GM12878 (cell line): Measurements from ENCODE around the gene PLVAP.

Source experiments
- BRCA1 ChIP-seq: IDR thresholded peaks from 2 replicates; pipeline ENCODE4 v1.6.1; 2011; ENCODE audit warnings: low read depth, low read length, improper control_type of control experiment
- CBX5 ChIP-seq: sonication (generic); IDR thresholded peaks from 2 replicates; pipeline ENCODE4 v1.6.1; 2016; ENCODE audit warnings: low read depth, moderate library complexity, mild to moderate bottlenecking, inconsistent platforms
- CEBPB ChIP-seq, 2 experiments: fragments of 150-350 bp in 1 of 2; IDR thresholded peaks; 2 replicates each; pipeline ENCODE4 v1.6.1; 2012 to 2014; ENCODE audit warnings: low read depth in 2 of 2, low read length in 2 of 2, borderline replicate concordance in 1 of 2, inconsistent platforms in 1 of 2
- CREM ChIP-seq: IDR thresholded peaks from 2 replicates; pipeline ENCODE4 v1.6.1; 2014; ENCODE audit warnings: antibody characterized with exemption, low read depth
- ELK1 ChIP-seq: IDR thresholded peaks from 2 replicates; pipeline ENCODE4 v1.6.1; 2012; ENCODE audit warnings: low read depth, low read length, improper control_type of control experiment
- EP300 ChIP-seq, 2 experiments: fragments of 150-350 bp in 1 of 2; IDR thresholded peaks; 2 replicates each; pipeline ENCODE4 v1.6.1; 2011 to 2012; ENCODE audit warnings: low read depth in 2 of 2, low read length in 2 of 2, borderline replicate concordance in 1 of 2, improper control_type of control experiment in 1 of 2, inconsistent platforms in 1 of 2; ENCODE audit not compliant: control insufficient read depth in 1 of 2
- GABPA ChIP-seq: IDR thresholded peaks from 2 replicates; pipeline ENCODE4 v1.6.1; 2014; ENCODE audit warnings: antibody characterized with exemption, low read depth, mild to moderate bottlenecking, inconsistent platforms
- IRF5 ChIP-seq: fragments of 450-650 bp; IDR thresholded peaks from 2 replicates; pipeline ENCODE4 v1.6.1; 2017; ENCODE audit warnings: borderline replicate concordance
- POLR2AphosphoS2 ChIP-seq: IDR thresholded peaks from 2 replicates; pipeline ENCODE4 v1.6.1; 2011; ENCODE audit warnings: low read depth, mild to moderate bottlenecking, low read length, improper control_type of control experiment, moderate library complexity
- RELA ChIP-seq: fragments of 450-650 bp; IDR thresholded peaks from 2 replicates; pipeline ENCODE4 v1.8.0; 2014; ENCODE audit warnings: borderline replicate concordance; ENCODE audit not compliant: partially characterized antibody
- RFX5 ChIP-seq: IDR thresholded peaks from 2 replicates; pipeline ENCODE4 v1.6.1; 2011; ENCODE audit warnings: low read depth, low read length, improper control_type of control experiment
- TF ChIP-seq, protein P1 (sequence below), 3 experiments: IDR thresholded peaks in 2 of 3; conservative IDR thresholded peaks in 1 of 3; 2 replicates each; pipeline ENCODE4 v1.5.1; 2011; ENCODE audit warnings: low read depth in 3 of 3, low read length in 3 of 3, mild to moderate bottlenecking in 3 of 3, control low read depth in 2 of 3, moderate library complexity in 2 of 3, inconsistent platforms in 1 of 3, mixed read lengths in 1 of 3; ENCODE audit not compliant: control insufficient read depth in 2 of 3, insufficient read depth in 1 of 3; ENCODE audit errors: extremely low read depth in 1 of 3

DNA sequence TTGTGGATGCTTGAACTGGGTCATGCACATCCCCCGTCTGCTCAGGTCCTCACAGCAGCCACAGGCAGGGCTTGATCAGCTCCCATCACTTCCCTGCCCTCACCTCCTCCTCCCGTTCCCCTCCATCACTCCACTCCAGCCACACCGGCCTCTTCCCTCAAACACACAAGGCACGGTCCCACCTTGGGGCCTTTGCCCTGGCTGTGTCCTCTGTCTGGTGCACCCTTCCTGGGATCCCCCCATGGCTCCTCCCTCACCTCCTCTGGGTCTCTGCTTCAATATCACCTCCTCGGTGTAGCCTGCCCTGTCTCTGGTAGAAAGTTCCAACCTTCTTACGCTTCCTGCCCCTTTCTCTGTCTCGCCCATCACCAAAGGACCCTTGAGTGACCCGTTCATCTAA, 23.8 kb downstream of the PLVAP start:
- no peak for TF ChIP-seq CREM
- TF ChIP-seq BRCA1, result no peak
- TF ChIP-seq CEBPB (IDR thresholded peaks at IDR 0.05; ENCODE audit: borderline replicate concordance in 1 of 2, low read depth in 2 of 2, low read length in 2 of 2), result no peak
- no peak for TF ChIP-seq EP300 (IDR thresholded peaks at IDR 0.05; ENCODE audit: borderline replicate concordance in 1 of 2, control insufficient read depth in 1 of 2, low read depth in 2 of 2, low read length in 2 of 2)
- TF ChIP-seq CBX5, result no peak
- TF ChIP-seq ELK1, result no peak
- no peak for TF ChIP-seq RELA
- TF ChIP-seq RFX5, result no peak
- no peak for TF ChIP-seq IRF5
- TF ChIP-seq, protein P1, sequence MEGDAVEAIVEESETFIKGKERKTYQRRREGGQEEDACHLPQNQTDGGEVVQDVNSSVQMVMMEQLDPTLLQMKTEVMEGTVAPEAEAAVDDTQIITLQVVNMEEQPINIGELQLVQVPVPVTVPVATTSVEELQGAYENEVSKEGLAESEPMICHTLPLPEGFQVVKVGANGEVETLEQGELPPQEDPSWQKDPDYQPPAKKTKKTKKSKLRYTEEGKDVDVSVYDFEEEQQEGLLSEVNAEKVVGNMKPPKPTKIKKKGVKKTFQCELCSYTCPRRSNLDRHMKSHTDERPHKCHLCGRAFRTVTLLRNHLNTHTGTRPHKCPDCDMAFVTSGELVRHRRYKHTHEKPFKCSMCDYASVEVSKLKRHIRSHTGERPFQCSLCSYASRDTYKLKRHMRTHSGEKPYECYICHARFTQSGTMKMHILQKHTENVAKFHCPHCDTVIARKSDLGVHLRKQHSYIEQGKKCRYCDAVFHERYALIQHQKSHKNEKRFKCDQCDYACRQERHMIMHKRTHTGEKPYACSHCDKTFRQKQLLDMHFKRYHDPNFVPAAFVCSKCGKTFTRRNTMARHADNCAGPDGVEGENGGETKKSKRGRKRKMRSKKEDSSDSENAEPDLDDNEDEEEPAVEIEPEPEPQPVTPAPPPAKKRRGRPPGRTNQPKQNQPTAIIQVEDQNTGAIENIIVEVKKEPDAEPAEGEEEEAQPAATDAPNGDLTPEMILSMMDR (IDR thresholded peaks at IDR 0.05 in 2 of 3, conservative IDR thresholded peaks at IDR 0.05 in 1 of 3; ENCODE audit: control insufficient read depth in 2 of 3, extremely low read depth in 1 of 3, insufficient read depth in 1 of 3, low read depth in 3 of 3, low read length in 3 of 3), result no peak
- TF ChIP-seq POLR2AphosphoS2, result no peak
- no peak for TF ChIP-seq GABPA
